Measurements from ENCODE around the gene NTHL1.

NTHL1 gene

DNA sequence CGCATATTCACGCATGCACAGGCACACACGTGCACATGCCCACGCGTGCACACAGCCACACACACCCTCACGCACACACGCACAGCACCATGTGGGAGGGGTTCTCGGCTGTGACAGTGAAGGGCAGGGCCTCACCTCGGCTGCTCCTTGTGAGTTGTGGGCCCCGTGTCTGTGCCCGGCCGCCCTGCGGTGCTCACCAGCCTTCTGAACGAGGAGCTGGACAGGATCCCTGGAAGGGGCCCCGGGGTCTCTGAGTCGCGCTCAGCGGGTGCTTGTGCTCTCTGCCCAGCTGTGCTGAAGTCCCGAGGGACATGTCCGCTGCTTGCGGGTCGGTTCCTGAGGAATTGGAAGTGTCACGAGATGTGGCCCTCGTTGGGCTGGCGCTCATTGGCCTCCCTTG is 16.2 kb upstream of the NTHL1 start:
- H3K4me3 ChIP-seq (ENCODE audit: low read length), result no peak overlapping the region
- TF ChIP-seq CTCF (conservative IDR thresholded peaks at IDR 0.05; ENCODE audit: low read depth, low read length), result no peak
- DNase-seq (ENCODE audit: low read depth), result no peak

DNA sequence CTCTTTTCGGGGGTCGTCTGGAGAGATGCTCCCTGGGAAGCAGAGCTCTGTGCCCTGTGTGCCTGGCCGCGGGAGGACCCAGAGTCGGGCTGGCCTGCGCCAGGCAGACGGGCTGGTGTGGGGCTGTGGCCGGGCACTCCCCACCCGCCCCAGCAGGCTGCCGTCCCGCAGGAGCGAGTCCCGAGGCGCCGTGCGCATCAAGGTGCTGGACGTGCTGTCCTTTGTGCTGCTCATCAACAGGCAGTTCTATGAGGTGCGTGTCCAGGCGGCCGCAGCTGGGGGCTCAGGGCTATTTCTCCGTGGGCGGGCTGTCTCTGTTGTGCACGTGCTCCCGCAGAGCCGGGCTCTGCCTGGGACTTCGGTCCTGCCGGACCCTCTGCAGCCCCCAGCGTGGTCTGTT is 15.2 kb upstream of the NTHL1 start:
- DNase-seq (ENCODE audit: low read depth), result no peak
- no peak overlapping the region for H3K4me3 ChIP-seq (ENCODE audit: low read length)
- no peak for TF ChIP-seq CTCF (conservative IDR thresholded peaks at IDR 0.05; ENCODE audit: low read depth, low read length)

DNA sequence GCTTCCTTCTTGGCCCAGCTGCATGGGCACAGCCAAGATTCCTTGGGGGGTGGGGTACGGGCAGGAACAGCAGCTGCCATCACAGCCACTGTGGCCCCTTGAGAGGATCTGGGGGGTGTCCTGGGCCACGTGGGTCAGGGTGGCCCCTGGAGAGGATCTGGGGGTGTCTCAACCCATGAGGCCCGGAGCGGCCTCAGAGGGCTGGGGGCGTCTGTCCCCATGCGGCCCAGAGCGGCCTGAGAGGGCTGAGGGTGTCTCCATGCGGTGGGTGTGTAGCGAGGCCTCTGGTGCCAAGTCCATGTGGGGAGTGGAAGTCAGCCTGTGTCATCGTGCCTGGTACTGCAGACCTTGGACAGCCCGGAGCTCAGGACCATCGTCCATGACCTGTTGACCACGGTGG is 13.9 kb upstream of the NTHL1 start:
- DNase-seq (ENCODE audit: low read depth), result no peak
- no peak for TF ChIP-seq CTCF (conservative IDR thresholded peaks at IDR 0.05; ENCODE audit: low read depth, low read length)
- H3K4me3 ChIP-seq (ENCODE audit: low read length), result no peak overlapping the region

GRCh38 chr16:2061023-2061422 is 13.4 kb upstream of the NTHL1 start:
- no peak for DNase-seq (ENCODE audit: low read depth)
- no peak for TF ChIP-seq CTCF (conservative IDR thresholded peaks at IDR 0.05; ENCODE audit: low read depth, low read length)
- no peak overlapping the region for H3K4me3 ChIP-seq (ENCODE audit: low read length)

DNA sequence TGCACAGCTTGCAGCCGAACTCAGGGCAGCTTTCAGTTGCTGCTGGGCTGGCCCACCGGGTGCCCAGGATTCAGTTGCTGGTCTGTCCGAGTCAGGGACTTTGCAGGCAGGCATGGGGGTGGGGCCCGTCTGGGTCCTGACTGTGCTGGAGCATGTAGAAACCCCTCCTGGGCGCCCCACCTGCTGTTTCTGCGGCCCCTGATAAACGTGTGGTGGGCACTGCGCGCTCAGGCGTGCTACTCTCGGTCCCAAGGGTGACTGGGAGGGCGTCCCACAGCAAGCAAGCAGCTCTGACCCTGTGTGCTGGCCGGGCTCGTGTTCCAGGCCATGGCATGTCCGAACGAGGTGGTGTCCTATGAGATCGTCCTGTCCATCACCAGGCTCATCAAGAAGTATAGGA is 12.7 kb upstream of the NTHL1 start:
- no peak for DNase-seq (ENCODE audit: low read depth)
- TF ChIP-seq CTCF (conservative IDR thresholded peaks at IDR 0.05; ENCODE audit: low read depth, low read length), result no peak
- no peak overlapping the region for H3K4me3 ChIP-seq (ENCODE audit: low read length)

- no peak overlapping the region for H3K4me3 ChIP-seq (ENCODE audit: low read length)
- DNase-seq (ENCODE audit: low read depth), result peak; percentile 59
- no peak for TF ChIP-seq CTCF (conservative IDR thresholded peaks at IDR 0.05; ENCODE audit: low read depth, low read length)
Observed at GRCh38 chr16:2058872-2059271, 11.2 kb upstream of the NTHL1 start.

- no peak for TF ChIP-seq CTCF (conservative IDR thresholded peaks at IDR 0.05; ENCODE audit: low read depth, low read length)
- DNase-seq (ENCODE audit: low read depth), result no peak
- no peak overlapping the region for H3K4me3 ChIP-seq (ENCODE audit: low read length)
Observed at GRCh38 chr16:2058420-2058819, 10.8 kb upstream of the NTHL1 start.
